ENCODE data around the gene KLHL2.

GRCh38 chr4:165360985-165361670 lies 153.8 kb downstream of the KLHL2 start:
- TF ChIP-seq FOXP2 (optimal IDR thresholded peaks at IDR 0.05; ENCODE audit: control extremely low read depth, extremely low read length, insufficient read depth) (no peak), POLR2AphosphoS5 (IDR thresholded peaks at IDR 0.05; ENCODE audit: borderline replicate concordance, low read depth, low read length) (no peak), EZH2 (IDR thresholded peaks at IDR 0.05) (no peak)
